GM12892 (cell line): ENCODE results near the gene MOV10L1.

ENCODE experiments used
- POLR2A ChIP-seq: IDR thresholded peaks from 2 replicates; pipeline ENCODE4 v1.6.1; 2011; ENCODE audit warnings: low read depth, low read length, control low read depth
- POLR2AphosphoS5 ChIP-seq: IDR thresholded peaks from 2 replicates; pipeline ENCODE4 v1.6.1; 2011; ENCODE audit warnings: low read depth, low read length, control low read depth
- TAF1 ChIP-seq: IDR thresholded peaks from 2 replicates; pipeline ENCODE4 v1.6.1; 2011; ENCODE audit warnings: low read depth, mild to moderate bottlenecking, control low read depth, low read length, borderline replicate concordance

- TF ChIP-seq POLR2AphosphoS5 (no peak), TAF1 (no peak), POLR2A (no peak)
These were observed 14.3 kb downstream of the MOV10L1 start for GRCh38 chr22:50104141-50104544.
